Measurements from ENCODE around the gene ZNF718.
"Not testable (repeated sequence)": the region's sequence is repeated elsewhere in the genome, so short reads cannot be mapped to it uniquely, and the experiment has no call there.

GRCh38 chr4:195159-195558 lies 70.9 kb downstream of the ZNF718 start:
- TF ChIP-seq EZH2 (IDR thresholded peaks at IDR 0.05); POLR2AphosphoS5 (IDR thresholded peaks at IDR 0.05; ENCODE audit: borderline replicate concordance, low read depth, low read length): not testable (repeated sequence)
